WTC11 (cell line): ENCODE data around the gene CRABP2. TPM values are rescaled to one million over a fixed set of nuclear protein-coding genes. Genes with fewer than 3 reads are reported as not detected.

Experiments used
- ATF1 ChIP-seq: sonication (generic); formaldehyde crosslinking; IDR thresholded peaks from 2 replicates; pipeline ENCODE4 v1.8.1; 2023; ENCODE audit warnings: mild to moderate bottlenecking, moderate library complexity, missing genetic modification reagents
- CREB1 ChIP-seq: sonication (generic); formaldehyde crosslinking; IDR thresholded peaks from 2 replicates; pipeline ENCODE4 v1.8.0; 2023; ENCODE audit warnings: mild to moderate bottlenecking, missing genetic modification reagents
- E2F5 ChIP-seq: sonication (generic); formaldehyde crosslinking; IDR thresholded peaks from 2 replicates; pipeline ENCODE4 v1.8.1; 2022; ENCODE audit warnings: mild to moderate bottlenecking, moderate library complexity, missing genetic modification reagents
- ESRRA ChIP-seq: sonication (generic); formaldehyde crosslinking; IDR thresholded peaks from 2 replicates; pipeline ENCODE4 v1.8.1; 2022; ENCODE audit warnings: mild to moderate bottlenecking, missing genetic modification reagents, borderline replicate concordance
- FOXP4 ChIP-seq: sonication (generic); formaldehyde crosslinking; IDR thresholded peaks from 2 replicates; pipeline ENCODE4 v1.8.0; 2022; ENCODE audit warnings: mild to moderate bottlenecking, missing genetic modification reagents
- GRHL2 ChIP-seq: fragments of 250-450 bp; sonication (Bioruptor Pico); IDR thresholded peaks from 2 replicates; pipeline ENCODE4 v1.8.0; 2022; ENCODE audit warnings: mild to moderate bottlenecking, moderate library complexity; ENCODE audit not compliant: insufficient replicate concordance, severe bottlenecking
- GTF2I ChIP-seq: fragments of 250-450 bp; sonication (Bioruptor Pico); conservative IDR thresholded peaks from 2 replicates; pipeline ENCODE4 v1.4.0; 2021; ENCODE audit warnings: mild to moderate bottlenecking
- HMGA2 ChIP-seq: fragments of 250-450 bp; sonication (Bioruptor Pico); IDR thresholded peaks from 2 replicates; pipeline ENCODE4 v1.4.0; 2021; ENCODE audit warnings: mild to moderate bottlenecking, moderate library complexity
- MAX ChIP-seq: sonication (generic); formaldehyde crosslinking; IDR thresholded peaks from 2 replicates; pipeline ENCODE4 v1.8.0; 2022; ENCODE audit warnings: mild to moderate bottlenecking, missing genetic modification reagents
- MLX ChIP-seq: sonication (generic); formaldehyde crosslinking; IDR thresholded peaks from 2 replicates; pipeline ENCODE4 v1.8.1; 2023; ENCODE audit warnings: mild to moderate bottlenecking, missing genetic modification reagents, moderate library complexity
- MYBL2 ChIP-seq: sonication (generic); formaldehyde crosslinking; IDR thresholded peaks from 2 replicates; pipeline ENCODE4 v1.8.1; 2023; ENCODE audit warnings: mild to moderate bottlenecking, moderate library complexity, missing genetic modification reagents
- NFE2L1 ChIP-seq: sonication (generic); formaldehyde crosslinking; IDR thresholded peaks from 2 replicates; pipeline ENCODE4 v1.8.1; 2023; ENCODE audit warnings: missing genetic modification reagents
- NR1H2 ChIP-seq: sonication (generic); formaldehyde crosslinking; IDR thresholded peaks from 2 replicates; pipeline ENCODE4 v1.9.0; 2021; ENCODE audit warnings: mild to moderate bottlenecking, moderate library complexity, missing genetic modification reagents
- NR3C1 ChIP-seq: sonication (generic); formaldehyde crosslinking; conservative IDR thresholded peaks from 2 replicates; pipeline ENCODE4 v1.8.1; 2023; ENCODE audit warnings: low read depth, mild to moderate bottlenecking, missing genetic modification reagents
- PRDM15 ChIP-seq: sonication (generic); formaldehyde crosslinking; IDR thresholded peaks from 2 replicates; pipeline ENCODE4 v1.8.0; 2022; ENCODE audit warnings: missing genetic modification reagents
- SMAD3 ChIP-seq: sonication (generic); formaldehyde crosslinking; IDR thresholded peaks from 2 replicates; pipeline ENCODE4 v1.8.0; 2022; ENCODE audit warnings: missing genetic modification reagents, mild to moderate bottlenecking, borderline replicate concordance
- SOX15 ChIP-seq: fragments of 250-450 bp; sonication (Bioruptor Pico); IDR thresholded peaks from 2 replicates; pipeline ENCODE4 v1.9.0; 2021; ENCODE audit warnings: mild to moderate bottlenecking
- SP1 ChIP-seq: sonication (generic); formaldehyde crosslinking; conservative IDR thresholded peaks from 2 replicates; pipeline ENCODE4 v1.8.1; 2022; ENCODE audit warnings: missing genetic modification reagents
- TCF7 ChIP-seq: sonication (generic); formaldehyde crosslinking; IDR thresholded peaks from 2 replicates; pipeline ENCODE4 v1.8.0; 2022; ENCODE audit warnings: mild to moderate bottlenecking, low read depth, missing genetic modification reagents, moderate library complexity
- TP53 ChIP-seq: sonication (generic); formaldehyde crosslinking; IDR thresholded peaks from 2 replicates; pipeline ENCODE4 v1.8.1; 2023; ENCODE audit warnings: mild to moderate bottlenecking, missing genetic modification reagents
- USF1 ChIP-seq: sonication (generic); formaldehyde crosslinking; IDR thresholded peaks from 2 replicates; pipeline ENCODE4 v1.8.0; 2022; ENCODE audit warnings: mild to moderate bottlenecking, missing genetic modification reagents
- ZBTB21 ChIP-seq: sonication (generic); formaldehyde crosslinking; IDR thresholded peaks from 2 replicates; pipeline ENCODE4 v1.8.1; 2023; ENCODE audit warnings: mild to moderate bottlenecking, missing genetic modification reagents, borderline replicate concordance
- ZNF263 ChIP-seq: sonication (generic); formaldehyde crosslinking; IDR thresholded peaks from 2 replicates; pipeline ENCODE4 v1.8.1; 2022; ENCODE audit warnings: low read depth, mild to moderate bottlenecking, moderate library complexity, missing genetic modification reagents
- ZNF671 ChIP-seq: fragments of 250-450 bp; sonication (Bioruptor Pico); IDR thresholded peaks from 2 replicates; pipeline ENCODE4 v1.8.0; 2021; ENCODE audit warnings: mild to moderate bottlenecking
- ZSCAN18 ChIP-seq: fragments of 250-450 bp; sonication (Bioruptor Pico); IDR thresholded peaks from 2 replicates; pipeline ENCODE4 v2.1.2; 2022; ENCODE audit warnings: mild to moderate bottlenecking, moderate library complexity
- total RNA-seq: library from RNA; stranded (reverse); gene quantifications from 3 replicates; pipeline ENCODE4 v1.2.3, GENCODE V29; 2021
- TF ChIP-seq, protein P1 (sequence below): fragments of 250-450 bp; sonication (Bioruptor Pico); IDR thresholded peaks from 2 replicates; pipeline ENCODE4 v1.9.0; 2021; ENCODE audit warnings: moderate library complexity, mild to moderate bottlenecking, inconsistent platforms, borderline replicate concordance
- TF ChIP-seq, protein P2 (sequence below): sonication (generic); formaldehyde crosslinking; IDR thresholded peaks from 2 replicates; pipeline ENCODE4 v1.8.0; 2023; ENCODE audit warnings: missing genetic modification reagents

Gene CRABP2
- total RNA-seq, 1 experiment from 2014 or later = 135 TPM

DNA sequence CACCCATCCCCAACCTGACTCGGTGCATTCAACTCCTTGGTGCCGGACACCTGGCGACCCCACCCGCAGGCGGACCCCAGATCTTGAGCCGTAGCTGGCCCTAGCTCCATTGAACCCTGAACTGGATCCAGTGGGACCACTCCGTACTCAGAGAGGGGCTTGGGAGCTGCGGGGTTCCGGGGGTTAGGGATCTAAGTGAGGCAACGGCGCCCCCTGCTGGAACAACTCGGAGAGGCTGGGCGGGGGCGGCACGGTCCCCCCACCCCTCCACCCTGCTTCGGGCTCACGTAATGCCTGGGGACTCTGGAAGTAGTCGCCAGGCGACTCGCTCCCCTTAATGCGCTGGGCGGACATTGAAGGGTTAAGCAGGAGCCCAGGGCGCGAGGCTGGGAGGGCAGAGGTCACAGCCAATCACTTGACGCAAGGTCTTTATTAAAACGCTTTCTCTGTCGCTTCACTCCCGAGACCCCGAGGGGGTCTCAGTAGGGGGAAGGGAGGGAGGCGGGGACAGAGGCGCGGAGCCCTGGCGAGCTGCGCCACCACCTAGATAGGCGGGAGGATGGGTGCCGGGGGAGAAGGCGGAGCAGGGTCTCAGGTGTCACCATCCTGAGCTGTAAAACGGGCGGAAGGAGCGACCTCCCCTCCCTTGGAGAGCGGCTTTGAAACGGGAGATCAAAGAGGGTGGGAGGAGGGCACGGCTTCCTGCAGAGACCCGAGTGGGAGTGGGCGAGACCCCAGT, 704 bp upstream of the CRABP2 start (continued):
- no peak for TF ChIP-seq SMAD3 (CRISPR knock-in tag)
- no peak for TF ChIP-seq USF1 (CRISPR knock-in tag)
- no peak for TF ChIP-seq E2F5 (CRISPR knock-in tag)
- 0 out of 2 replicates have a peak, but pooled peaks have one; percentile 22 for TF ChIP-seq ZNF671 (CRISPR knock-in tag)
- no peak for TF ChIP-seq SOX15 (CRISPR knock-in tag)
- no peak for TF ChIP-seq CREB1
- TF ChIP-seq SP1 (CRISPR knock-in tag) = peak; percentile 49; the same call in 1 of the 2 replicates
- no peak for TF ChIP-seq TCF7
- no peak for TF ChIP-seq HMGA2 (CRISPR knock-in tag)
- TF ChIP-seq, protein P1, sequence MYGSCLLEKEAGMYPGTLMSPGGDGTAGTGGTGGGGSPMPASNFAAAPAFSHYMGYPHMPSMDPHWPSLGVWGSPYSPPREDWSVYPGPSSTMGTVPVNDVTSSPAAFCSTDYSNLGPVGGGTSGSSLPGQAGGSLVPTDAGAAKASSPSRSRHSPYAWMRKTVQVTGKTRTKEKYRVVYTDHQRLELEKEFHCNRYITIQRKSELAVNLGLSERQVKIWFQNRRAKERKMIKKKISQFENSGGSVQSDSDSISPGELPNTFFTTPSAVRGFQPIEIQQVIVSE (CRISPR knock-in tag) = no peak
- TF ChIP-seq GTF2I (CRISPR knock-in tag) = no peak
- no peak for TF ChIP-seq PRDM15 (CRISPR knock-in tag)
- no peak for TF ChIP-seq ATF1 (CRISPR knock-in tag)
- TF ChIP-seq ESRRA = 0 out of 2 replicates have a peak, but pooled peaks have one; percentile 45
- no peak; the same call in 1 of the 2 replicates for TF ChIP-seq ZBTB21 (CRISPR knock-in tag)
- TF ChIP-seq FOXP4 (CRISPR knock-in tag) = peak; percentile 17; the same call in 1 of the 2 replicates
- no peak for TF ChIP-seq NR1H2 (CRISPR knock-in tag)
- TF ChIP-seq ZNF263 (CRISPR knock-in tag) = no peak
- TF ChIP-seq NR3C1 (CRISPR knock-in tag) = no peak
- TF ChIP-seq NFE2L1 = no peak
- peak; percentile 11; the same call in 1 of the 2 replicates for TF ChIP-seq MAX (CRISPR knock-in tag)
- TF ChIP-seq GRHL2 (CRISPR knock-in tag) = no peak
- TF ChIP-seq, protein P2, sequence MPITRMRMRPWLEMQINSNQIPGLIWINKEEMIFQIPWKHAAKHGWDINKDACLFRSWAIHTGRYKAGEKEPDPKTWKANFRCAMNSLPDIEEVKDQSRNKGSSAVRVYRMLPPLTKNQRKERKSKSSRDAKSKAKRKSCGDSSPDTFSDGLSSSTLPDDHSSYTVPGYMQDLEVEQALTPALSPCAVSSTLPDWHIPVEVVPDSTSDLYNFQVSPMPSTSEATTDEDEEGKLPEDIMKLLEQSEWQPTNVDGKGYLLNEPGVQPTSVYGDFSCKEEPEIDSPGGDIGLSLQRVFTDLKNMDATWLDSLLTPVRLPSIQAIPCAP (CRISPR knock-in tag) = no peak
- no peak for TF ChIP-seq TP53 (CRISPR knock-in tag)
- TF ChIP-seq MYBL2 = peak; percentile 49; the same call in 1 of the 2 replicates
- TF ChIP-seq MLX (CRISPR knock-in tag) = no peak
- no peak for TF ChIP-seq ZSCAN18
